Measurements from ENCODE around the gene SPATA16.
"Not testable (repeated sequence)": the region's sequence is repeated elsewhere in the genome, so short reads cannot be mapped to it uniquely, and the experiment has no call there.

SPATA16 gene, protein sequence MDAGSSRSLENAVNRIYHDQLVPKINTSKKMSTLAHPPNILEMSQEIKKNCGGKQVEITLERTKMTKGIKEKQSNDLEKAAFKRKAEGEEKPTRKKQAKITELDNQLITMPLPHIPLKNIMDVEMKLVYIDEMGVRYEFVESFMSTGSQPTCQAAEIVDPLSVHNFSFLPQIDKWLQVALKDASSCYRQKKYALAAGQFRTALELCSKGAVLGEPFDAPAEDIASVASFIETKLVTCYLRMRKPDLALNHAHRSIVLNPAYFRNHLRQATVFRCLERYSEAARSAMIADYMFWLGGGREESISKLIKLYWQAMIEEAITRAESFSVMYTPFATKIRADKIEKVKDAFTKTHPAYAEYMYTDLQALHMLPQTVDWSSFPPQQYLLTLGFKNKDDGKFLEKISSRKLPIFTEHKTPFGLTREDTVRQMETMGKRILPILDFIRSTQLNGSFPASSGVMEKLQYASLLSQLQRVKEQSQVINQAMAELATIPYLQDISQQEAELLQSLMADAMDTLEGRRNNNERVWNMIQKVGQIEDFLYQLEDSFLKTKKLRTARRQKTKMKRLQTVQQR

DNA sequence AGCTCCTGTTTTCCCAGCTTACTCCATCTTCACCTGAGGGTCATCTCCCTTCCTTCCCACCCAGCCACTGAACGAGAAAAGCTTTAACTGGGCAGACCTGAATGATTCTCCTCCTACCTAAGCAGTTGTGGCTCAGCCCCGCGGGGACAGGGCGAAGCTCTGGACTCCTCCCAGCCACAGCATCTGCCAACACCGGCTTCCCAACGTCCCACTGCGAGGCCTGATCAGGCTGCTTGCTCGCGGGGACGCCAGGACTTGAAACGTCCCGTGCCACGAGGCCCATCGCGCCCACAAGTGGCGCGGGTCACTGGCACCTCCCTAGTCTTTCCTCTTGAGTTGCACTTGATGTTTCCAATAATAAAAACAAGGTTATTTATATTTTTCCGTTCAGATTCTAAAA, at the start of gene SPATA16:
Gene SPATA16, minus strand, starts transcription at position 250 of the 400 bp plus-strand sequence. CDS start 23,504 bp downstream, outside the sequence.
- no peak for DNase-seq

DNA sequence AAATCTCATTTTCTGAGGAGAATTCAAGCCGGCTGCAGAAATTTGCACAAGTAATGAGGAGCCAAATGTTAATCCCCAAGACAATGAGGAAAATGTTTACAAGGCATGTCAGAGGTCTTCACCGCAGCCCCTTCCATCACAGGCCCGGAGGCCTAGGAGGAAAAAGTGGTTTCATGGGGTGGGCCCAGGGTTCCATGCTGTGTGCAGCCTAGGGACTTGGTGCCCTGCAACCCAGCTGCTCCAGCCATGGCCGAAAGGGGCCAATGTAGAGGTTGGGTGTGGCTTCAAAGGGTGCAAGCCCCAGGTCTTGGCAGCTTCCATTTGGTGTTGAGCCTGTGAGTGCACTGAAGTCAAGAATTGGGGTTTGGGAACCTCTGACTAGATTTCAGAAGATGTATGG, 42.0 kb upstream of the SPATA16 start:
- DNase-seq: not testable (repeated sequence)

DNA sequence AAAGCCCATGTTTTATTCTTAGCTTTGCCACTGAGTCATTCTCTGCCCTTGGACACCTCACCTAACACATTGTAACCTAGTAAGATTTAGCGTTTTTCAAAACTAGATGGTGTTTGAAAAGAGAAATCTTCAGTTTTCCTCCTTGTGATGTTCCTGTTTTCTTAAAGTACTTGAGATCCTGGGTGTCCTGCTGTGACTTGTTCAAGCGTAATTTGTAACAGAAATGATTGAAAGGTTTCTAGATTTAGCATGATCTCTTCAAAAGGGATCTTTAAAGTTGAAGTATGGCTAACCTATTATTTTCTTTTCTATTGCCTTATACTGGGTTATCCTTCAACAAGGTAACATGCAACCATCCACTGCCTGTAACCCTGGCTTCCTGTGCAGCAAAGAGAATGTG, 32.6 kb upstream of the SPATA16 start:
- no peak for DNase-seq

DNA sequence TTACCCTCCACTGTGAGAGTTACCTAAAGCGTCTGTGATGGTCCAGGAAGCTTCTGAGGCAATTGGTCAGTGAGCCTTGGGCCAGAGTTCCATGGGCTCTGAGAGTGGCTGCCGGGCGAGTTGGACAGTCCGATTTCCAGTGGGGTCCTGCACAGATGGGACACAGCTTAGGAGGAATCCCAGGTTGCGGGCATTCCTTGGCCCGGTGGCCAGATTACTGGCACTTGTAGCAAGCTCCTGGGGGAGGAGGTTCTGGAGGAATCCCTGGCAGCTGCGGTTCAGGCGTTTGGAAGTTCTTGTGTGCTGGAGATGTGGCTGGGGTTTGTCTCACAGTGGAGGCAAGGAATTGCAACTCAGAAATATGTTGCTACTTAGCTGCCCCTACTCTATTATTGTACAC, 18.1 kb upstream of the SPATA16 start:
- DNase-seq: not testable (repeated sequence)

DNA sequence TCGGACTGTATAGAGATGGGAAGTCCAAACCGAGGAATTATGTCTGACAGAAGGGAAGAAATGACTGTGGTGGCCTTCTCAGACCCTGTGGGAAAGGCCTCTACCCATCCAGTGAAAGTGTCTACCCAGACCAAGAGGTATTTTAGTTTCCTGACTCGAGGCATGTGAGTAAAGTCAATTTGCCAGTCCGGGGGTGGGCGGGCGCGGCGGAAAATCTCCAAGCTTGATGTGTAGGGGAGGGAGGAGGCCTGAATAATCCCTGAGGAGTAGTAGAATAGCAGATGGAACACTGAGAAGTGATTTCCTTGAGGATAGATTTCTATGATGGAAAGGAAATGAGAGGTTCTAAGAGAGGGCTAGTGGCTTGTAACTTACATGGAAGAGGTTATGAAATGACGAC, 15.5 kb upstream of the SPATA16 start:
- DNase-seq: not testable (repeated sequence)

DNA sequence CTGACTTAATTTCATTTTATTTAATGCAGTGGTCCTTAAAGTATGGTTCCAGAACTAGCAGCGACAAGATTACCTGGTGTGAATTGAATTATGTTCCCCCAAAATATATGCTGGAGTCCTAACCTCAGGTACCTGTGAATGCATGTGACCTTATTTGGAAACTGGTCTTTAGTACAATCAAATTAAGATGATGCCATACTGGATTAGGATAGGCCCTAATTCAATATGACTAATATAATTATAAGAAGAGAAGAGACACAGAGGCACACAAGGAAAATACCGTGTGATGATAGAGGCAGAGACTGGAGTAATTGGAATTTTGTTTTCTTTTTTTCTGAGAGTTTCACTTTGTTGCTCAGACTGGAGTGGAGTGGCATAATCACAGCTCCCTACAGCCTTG, 12.6 kb upstream of the SPATA16 start:
- no peak for DNase-seq

DNA sequence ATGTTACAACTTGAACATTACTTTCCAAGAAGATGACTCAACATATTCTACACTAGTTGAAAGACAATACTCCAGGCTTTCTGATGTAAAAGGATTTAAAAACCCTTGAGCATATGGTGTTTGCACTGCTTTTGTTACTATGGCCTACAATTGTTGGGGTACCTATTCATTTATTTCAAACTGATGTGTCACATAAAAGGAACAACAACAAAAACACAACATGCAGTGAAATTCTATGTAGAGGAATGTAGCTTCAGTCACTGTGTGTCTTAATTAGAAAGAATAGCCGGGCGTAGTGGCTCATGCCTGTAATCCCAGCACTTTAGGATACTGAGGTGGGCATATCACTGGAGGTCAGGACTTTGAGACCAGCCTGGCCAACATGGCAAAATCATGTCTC, 1.6 kb downstream of the SPATA16 start:
- no peak for DNase-seq

DNA sequence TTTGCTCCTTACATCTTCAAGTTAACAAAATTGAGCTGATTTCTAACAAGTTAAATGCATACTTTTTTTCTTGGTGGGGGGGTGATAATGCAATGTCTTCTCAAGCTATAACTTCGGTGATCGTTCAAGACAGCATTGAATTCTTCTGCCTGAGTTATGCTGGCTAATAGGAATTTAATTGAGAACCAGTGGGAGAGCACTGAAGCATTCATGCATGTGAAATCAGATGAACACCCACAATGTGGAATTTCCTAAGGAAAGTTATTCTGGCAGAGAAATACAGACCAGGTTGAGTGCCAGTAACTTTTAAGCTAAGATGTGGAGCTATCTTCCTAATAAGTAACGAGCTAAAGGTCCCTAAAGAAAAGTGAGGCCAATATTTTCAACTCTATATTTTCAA, 3.0 kb downstream of the SPATA16 start:
- no peak for DNase-seq

DNA sequence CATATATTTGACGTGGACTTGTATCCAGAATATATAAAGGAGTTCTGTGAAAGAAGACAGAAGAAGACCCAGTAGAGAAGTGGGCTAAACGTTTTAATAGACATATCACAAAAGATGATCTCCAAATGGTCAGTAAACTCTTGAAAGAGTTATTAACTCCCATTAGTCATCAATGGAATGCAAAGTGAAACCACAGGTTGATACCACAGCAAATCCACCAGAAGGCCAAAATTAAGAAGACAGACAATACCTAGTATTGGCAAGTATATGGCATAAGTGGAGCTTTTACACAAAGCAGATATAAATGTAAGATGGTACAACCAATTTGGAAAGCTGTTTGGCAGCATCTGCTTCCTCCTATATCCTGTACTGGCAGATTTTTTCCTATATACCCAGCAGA, 6.0 kb downstream of the SPATA16 start:
- DNase-seq: no peak

DNA sequence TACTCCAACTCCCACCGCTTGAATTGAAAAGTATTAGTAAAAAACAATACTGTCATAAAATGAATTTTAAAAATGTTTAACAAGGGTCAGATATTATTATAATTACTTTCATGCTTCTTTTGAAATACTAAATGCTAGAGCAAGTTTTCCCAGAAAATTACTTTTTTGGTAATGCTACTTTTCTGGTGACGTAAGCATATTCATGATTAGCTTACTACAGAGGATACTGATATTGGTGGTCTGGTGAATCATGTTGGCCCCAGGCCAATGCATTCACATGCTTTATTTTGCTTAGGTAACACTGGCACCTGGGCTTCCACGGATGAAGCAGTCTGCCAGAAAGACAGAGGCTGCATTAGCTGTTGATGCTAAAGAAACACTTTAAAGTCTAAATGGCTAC, 12.4 kb downstream of the SPATA16 start:
- no peak for DNase-seq

DNA sequence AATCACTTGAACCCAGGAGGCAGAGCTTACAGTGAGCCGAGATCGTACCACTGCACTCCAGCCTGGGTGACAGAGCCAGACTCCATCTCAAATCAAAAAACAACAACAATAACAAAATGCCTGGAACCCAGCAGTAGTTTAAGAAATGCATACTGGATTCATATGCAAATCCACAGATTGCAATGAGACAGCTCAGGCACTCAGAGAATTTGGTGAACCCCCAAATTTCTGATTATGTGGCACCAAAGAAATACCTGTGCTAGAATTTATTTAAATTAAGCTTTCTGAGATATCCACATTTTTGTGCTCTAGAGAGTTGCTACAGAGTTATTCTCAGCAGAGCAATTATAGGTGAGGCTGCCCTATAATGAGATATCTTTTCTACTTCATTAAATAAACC, 29.7 kb downstream of the SPATA16 start:
- no peak for DNase-seq

DNA sequence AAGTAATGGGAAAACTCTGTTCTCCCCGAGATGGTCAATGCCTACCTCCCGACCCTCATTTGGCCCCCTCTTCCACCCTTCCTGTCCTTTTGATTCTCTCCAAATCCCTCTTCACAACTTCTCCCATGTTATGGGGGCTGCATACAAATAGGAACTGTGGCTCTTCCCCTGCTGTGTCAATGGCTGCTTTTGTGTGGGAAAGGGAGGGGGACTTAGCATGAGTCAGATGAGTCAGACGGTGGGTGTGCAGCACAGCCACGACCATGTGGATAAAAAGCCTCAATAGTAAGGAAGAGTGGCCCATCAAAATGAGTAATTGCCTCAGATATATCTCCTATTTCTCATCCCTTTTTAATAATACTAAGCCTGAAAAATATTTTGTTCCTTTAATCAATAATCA, 31.9 kb downstream of the SPATA16 start:
- DNase-seq: no peak

DNA sequence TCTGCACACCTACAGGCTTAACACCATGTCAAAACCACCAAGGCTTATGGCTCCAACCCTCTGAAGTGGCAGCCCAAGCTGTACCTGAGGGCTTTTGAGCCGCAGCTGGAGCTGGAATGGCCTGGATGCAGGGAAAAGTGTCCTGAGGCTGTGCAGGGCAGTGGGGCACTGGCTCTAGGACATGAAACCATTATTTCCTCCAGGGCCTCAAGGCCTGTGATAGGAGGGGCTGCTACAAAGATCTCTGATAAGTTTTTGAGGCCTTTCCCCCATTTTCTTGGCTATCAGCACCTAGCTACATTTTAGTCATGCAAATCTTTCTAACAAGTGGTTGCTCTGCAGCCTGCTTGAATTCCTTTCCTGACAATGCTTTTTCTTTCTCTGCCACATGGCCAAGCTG, 37.6 kb downstream of the SPATA16 start:
- no peak for DNase-seq

DNA sequence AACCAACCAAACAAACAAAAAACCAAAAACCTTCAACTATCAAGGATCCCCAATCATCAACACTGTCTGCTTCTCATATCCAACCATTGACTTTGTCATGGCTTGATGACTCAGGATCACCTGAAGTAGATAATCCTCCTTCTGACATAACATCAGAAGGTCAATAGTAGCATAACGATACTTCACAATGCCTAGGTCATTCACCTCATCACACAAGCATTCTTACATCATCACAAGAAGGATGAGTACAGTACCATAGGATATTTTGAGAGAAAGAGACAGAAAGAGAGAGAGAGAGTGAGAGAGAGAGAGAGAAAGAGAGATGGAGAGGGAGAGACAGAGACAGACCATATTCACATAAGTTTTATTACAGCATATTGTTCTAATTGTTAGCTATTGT, 42.1 kb downstream of the SPATA16 start:
- no peak for DNase-seq

DNA sequence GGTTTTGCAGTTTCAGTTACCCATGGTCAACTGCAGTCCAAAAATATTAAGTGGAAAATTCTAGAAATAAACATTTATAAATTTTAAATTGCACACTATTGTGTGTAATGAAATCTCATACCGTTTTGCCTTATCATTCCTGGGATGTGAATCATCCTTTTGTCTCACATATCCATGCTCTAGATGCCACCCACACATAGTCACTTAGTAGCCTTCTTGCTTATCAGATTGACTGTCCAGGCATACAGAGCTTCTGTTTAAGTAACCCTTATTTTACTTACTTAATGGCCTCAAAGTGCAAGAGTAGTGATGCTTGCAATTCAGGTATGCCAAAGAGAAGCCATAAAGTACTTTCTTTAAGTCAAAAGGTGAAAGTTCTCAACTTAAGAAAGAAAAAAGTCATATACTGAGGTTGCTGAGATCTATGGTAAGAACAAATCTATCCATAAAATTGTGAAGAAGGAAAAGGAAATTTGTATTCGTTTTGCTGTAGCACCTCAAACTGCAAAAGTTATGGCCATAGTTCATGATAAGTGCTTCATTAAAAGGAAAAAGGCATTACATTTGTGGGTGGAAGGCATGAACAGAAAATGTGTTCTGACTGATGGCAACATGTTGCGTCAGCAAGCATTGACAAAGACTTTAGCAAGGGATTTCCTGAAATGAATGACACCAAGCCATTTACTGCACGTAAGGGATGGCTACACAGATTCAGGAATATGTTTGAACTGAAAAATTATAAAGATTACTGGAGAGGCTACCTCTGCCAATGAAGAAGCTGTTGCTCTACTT, 43.8 kb downstream of the SPATA16 start:
- no peak for DNase-seq

DNA sequence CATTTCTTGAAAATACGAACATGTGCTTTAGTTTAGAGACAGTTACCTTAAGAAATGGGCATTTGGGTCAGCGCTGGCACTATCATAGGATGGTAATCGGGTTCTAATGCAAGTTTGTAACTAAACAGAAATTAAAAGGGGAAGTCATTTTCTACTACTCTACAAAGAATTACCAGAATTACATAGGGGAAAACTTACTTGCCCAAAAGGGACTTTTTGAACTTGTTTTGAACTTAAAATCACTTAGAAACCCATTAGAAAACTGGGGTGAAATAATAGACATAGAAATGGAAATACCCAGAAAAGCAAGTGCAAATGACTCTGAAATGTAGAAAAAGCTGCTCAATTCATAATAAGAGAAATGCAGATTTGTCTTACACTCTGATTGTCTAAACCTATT, 44.9 kb downstream of the SPATA16 start:
- no peak for DNase-seq

DNA sequence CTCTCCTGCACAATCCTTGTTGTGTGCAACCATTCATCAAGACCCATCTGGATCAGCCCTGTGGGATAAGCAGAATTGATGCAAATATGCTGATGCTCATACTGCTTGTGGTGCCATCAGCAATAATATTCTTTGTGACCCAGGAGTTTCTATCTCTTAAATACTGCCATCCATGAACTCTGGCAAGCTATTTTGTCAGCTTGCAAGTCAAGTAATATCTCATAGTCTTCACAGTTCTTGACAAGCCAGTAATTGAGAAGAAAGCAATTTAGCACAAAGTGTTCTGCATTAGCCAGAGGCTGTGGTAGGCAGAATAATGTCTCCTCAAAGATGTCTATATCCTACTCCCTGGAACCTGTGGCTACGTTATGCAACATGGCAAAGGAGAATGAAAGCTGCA, 49.0 kb downstream of the SPATA16 start:
- DNase-seq: no peak

DNA sequence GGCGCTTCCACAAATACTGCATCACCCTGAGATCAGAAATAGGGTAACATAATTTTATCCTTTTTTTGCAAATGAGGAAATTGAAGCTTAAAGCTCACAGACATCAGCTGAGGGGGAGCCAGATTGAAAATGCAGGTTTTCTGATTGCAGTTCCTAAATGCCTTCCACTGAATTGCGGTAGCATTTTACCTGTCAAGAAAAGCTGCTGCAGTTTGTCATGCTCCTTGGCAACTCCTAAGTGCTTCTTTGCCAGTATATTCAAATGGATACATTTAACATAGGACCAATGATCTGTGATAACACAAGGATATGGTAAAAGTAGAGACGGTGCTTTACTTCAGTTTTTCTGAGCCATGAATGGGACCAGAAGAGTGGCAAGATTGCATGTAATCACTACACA, 50.5 kb downstream of the SPATA16 start:
- no peak for DNase-seq

DNA sequence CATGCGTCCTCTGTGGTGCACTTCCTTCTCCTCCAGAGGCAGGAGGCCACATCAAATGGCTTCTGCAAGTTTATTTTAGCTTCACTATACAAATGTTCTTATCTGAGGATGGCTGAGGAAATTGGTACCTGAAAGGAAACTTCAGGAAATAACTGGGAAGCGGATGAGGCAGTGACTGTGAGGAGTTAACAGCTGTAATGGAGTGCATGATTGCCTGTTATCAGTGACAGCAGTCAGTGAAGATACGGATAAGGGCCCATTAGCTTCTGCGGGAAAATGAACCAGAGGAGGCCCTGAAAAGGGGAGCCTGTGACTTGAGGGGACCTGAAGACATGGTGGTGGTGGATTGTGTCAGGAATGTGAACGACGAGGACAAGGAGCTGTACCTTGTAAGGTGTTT, 51.8 kb downstream of the SPATA16 start:
- no peak for DNase-seq

DNA sequence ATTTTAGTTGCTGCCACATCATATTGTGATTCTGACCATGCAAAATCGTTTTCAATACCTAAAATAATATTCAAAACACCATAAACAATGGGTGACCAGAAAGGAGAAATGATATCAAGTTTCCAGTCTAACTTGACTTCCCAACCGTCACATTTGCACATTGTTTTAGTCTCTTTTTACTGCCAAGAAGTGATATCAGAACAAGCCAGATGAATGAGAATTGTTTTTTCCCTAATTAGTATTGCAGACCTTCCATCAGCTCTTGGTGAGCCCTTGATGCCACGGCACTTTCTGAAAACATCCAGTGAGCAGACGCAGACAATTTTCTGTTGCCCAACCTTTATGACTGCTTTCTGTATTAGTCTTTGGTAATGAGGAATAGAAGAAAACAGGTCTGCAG, 62.5 kb downstream of the SPATA16 start:
- DNase-seq: no peak

DNA sequence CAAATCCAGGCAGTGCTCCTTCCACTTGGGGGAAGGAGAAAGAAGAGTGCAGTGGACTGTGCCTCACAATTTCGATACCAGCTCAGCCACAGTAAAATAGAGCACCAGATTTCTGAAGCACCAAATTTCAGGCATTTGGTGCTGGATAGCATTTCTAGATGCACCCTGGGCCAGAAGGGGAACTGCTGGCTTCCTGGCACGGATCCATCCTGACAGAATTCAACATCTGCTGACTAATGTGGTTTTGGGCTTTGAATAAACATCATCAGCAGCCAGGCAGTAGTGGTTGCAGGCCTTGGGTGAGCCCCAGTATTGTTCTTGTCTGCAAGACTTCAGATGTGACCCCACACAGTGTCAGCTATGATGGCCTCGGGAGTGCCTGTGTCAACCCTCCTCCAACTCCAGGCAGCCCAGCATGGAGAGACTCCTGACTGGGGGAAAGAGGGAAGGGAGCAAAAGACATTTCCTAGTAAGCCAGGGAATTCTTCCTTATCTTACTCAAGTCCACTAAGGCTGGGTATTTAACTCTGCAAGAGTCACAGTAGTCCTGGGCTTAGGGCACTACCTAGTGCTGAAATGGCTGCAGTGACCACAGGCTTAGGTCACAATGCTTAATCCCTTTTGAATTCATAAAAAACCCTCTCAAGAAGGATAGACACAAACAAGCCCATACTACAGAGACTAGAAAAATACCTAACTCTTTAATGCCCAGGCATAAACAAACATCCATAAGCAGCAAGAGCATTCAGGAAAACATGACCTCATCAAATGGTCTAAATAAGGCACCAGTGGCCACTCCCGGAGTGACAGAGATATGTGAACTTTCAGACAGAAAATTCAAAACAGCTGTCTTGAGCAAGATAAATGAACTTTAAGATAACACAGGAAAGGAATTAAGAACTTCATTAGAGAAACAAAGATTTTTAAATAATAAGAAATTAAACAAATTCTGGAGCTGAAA, 74.7 kb downstream of the SPATA16 start:
- no peak for DNase-seq

DNA sequence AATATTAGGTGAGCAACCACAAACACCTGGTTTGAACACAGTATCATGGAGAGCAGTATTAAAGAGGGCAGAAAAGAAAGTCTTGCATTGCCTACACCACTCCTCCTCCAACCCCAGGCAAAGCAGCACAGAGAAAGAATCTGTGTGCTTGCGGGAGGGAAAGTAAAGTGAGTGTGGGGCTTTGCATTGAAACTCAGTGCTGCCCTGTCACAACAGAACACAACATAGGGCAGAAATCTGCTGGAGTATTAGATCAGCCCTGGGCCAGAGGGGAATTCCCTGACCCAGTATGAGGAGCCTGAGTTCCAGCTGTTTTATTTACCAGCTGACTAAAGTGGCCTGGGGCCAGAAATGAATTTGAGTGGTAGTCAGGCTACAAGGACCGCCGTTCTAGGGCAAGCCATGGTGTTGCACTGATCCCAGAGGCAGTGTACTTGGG, 75.5 kb downstream of the SPATA16 start:
- DNase-seq: no peak

DNA sequence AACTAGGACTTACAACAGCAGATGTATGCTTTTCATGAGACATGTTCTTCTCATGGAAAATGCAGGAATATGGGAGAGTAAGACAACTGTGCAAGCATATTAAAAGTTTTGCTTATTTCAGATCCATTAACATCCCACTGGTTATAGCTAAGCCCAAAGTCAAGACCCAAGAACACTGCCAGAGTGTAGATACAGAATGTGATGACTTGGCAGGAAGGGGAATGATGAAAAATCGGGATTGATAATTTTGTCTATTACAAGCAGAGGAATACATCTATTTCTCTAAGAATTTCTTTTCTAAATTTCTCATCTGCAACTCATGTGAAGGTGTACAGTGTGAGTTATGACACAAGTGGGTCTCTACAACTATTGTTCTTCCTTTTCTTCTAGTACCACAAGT, 76.4 kb downstream of the SPATA16 start:
- DNase-seq: no peak
